Stimulated activated naive CD8-positive, alpha-beta T cell treated with anti-CD3 and anti-CD28 coated beads, Interleukin-15, amount 100 ng/mL, for 72 hours (primary cell): Measurements from ENCODE around the gene SERINC4.
"Not testable (repeated sequence)": the region's sequence is repeated elsewhere in the genome, so short reads cannot be mapped to it uniquely, and the experiment has no call there.

Experiments
- ATAC-seq: fragments of 150-1000 bp; cut with Tn5 transposase; 2 replicates; pipeline ENCODE4 v1.10.0; 2021; ENCODE audit warnings: mild to moderate bottlenecking, moderate library complexity
- DNase-seq, 2 donors: peaks; one replicate each; pipeline ENCODE4 v3.0.0; 2021 to 2022
- H3K27ac Mint-ChIP-seq, 2 donors: one replicate each; pipeline ENCODE4 v1.8.0; 2022; ENCODE audit warnings: mild to moderate bottlenecking in 2 of 2, mixed read lengths in 2 of 2, moderate library complexity in 2 of 2
- H3K27me3 Mint-ChIP-seq: one replicate; pipeline ENCODE4 v1.8.0; 2022; ENCODE audit warnings: mixed read lengths
- H3K4me1 Mint-ChIP-seq: one replicate; pipeline ENCODE4 v1.8.0; 2022; ENCODE audit warnings: mild to moderate bottlenecking, mixed read lengths
- H3K4me3 Mint-ChIP-seq, 2 donors: one replicate each; pipeline ENCODE4 v1.8.0; 2022; ENCODE audit warnings: mild to moderate bottlenecking in 2 of 2, mixed read lengths in 2 of 2, moderate library complexity in 1 of 2
- H3K9me3 Mint-ChIP-seq, 2 donors: one replicate each; pipeline ENCODE4 v1.8.0; 2022; ENCODE audit warnings: mixed read lengths in 2 of 2

SERINC4 gene

DNA sequence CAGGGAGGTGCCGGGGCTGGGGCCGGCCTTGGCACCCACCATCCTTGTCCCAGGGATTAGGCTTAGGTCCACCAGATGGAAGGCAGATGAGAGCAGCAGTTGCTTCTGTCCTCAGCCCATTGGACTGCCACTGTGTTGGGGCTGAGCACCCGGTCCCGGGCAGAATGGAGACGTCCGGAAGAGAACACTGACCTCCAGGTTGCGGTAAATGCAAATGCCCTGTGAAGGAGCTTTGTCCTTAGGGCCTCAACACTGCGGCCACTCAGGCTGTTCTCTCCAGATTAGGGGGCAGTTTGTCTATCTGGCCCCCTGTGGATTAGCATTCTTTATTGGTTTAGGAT lies at the start of gene SERINC4:
SERINC4 (minus strand) TSS at position 276 of the 341 bp plus-strand sequence; CDS start at position 42, 234 bp downstream.
- Mint-ChIP-seq H3K27ac (peak within 1 kb of the TSS; percentile 98 to 99), H3K4me3 (peak within 1 kb of the TSS; percentile 98 to 99), H3K27me3 (no peaks in the 10 kb centered on the region), H3K4me1 (peaks cover 61% of the 10 kb centered on the region), H3K9me3 (no peaks in the 10 kb centered on the region)
- DNase-seq (no peak), ATAC-seq (peak; percentile 9)

DNA sequence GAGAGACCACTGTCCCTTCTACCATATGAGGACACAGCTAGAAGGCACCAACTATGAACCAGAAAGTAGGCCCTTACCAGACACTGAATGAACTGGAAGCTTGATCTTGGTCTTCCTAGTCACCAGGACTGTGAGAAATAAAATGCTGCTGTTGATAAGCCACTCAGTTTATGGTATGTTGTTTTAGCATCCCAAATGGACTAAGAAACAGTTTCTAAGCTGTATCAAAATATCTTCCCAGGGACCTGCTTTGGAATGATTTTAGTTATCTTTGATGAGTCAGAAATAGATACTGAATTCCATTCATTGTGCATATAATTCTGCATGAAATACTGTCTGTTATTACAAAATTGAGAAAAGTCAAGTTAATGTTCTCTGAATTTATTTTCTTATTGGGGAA lies 45.4 kb upstream of the SERINC4 start:
- ATAC-seq (no peak), DNase-seq (no peak)
- no peak overlapping the region for H3K27ac Mint-ChIP-seq
- H3K4me1 Mint-ChIP-seq = no peaks in the 10 kb centered on the region
- no peak overlapping the region for H3K4me3 Mint-ChIP-seq
- no peaks in the 10 kb centered on the region for H3K27me3 Mint-ChIP-seq
- H3K9me3 Mint-ChIP-seq = no peaks in the 10 kb centered on the region

DNA sequence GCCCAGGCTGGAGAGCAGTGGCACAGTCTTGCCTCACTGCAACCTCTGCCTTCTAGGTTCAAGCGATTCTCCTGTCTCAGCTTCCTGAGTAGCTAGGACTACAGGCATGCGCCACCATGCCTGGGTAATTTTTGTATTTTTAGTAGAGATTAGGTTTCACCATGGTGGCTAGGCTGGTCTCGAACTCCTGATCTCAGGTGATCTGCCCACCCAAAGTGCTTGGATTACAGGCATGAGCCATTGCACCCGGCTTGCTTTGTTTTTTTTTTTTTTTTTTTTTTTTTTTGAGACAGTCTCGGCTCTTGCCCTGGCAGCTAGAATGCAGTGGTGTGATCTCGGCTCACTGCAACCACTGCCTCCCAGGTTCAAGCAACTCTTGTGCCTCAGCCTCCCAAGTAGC lies 32.5 kb upstream of the SERINC4 start:
- H3K4me3 Mint-ChIP-seq, H3K27me3 Mint-ChIP-seq, H3K27ac Mint-ChIP-seq: not testable (repeated sequence)

DNA sequence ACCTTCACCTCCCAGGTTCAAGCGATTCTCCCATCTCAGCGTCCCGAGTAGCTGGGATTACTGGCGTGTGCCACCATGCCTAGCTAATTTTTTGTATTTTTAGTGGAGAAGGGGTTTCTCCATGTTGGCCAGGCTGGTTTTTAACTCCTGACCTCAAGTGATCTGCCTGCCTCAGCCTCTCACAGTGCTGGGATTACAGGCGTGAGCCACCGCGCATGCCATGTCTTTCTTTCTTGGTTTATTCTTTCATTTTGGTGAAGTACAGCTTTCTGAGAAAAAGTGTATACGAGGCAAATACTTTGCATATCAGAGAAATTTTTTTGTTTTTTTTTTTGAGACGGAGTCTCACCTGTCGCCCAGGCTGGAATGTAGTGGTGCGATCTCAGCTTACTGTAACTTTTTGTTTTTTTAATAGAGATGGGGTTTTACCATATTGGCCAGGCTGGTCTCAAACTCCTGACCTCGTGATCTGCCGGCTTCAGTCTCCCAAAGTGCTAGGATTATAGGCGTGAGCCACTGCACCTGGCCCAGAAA lies 31.6 kb upstream of the SERINC4 start:
- not testable (repeated sequence) for H3K27ac Mint-ChIP-seq, ATAC-seq, H3K9me3 Mint-ChIP-seq, DNase-seq, H3K27me3 Mint-ChIP-seq
- Mint-ChIP-seq H3K4me3 (peak overlapping the region; percentile 23 to 29), H3K4me1 (peaks cover 53% of the 10 kb centered on the region)

More for the DNA sequence above, 32.5 kb upstream of the SERINC4 start:
- H3K9me3 Mint-ChIP-seq, ATAC-seq, DNase-seq: not testable (repeated sequence)
- H3K4me1 Mint-ChIP-seq = peaks cover 52% of the 10 kb centered on the region

DNA sequence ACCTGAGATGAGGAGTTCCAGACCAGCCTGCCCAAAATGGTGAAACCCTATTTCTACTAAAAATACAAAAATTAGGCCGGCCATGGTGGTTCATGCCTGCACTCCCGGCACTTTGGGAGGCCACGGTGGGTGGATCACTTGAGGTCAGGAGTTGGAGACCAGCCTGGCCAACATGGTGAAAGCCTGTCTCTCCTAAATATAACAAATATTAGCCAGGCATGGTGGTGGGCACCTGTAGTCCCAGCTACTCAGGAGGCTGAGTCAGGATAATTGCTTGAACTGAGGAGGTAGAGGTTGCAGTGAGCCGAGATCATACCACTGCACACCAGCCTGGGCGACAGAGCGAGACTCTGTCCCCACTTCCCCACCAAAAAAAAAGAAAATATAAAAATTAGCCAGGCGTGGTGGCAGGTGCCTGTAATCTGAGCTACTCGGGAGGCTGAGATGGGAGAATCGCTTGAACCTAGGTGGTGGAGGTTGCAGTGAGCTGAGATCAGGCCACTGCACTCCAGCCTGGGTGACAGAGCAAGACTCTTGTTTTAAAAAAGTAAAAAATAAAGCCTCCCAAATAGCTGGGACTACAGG lies 30.8 kb upstream of the SERINC4 start:
- H3K27ac Mint-ChIP-seq = not testable (repeated sequence)

DNA sequence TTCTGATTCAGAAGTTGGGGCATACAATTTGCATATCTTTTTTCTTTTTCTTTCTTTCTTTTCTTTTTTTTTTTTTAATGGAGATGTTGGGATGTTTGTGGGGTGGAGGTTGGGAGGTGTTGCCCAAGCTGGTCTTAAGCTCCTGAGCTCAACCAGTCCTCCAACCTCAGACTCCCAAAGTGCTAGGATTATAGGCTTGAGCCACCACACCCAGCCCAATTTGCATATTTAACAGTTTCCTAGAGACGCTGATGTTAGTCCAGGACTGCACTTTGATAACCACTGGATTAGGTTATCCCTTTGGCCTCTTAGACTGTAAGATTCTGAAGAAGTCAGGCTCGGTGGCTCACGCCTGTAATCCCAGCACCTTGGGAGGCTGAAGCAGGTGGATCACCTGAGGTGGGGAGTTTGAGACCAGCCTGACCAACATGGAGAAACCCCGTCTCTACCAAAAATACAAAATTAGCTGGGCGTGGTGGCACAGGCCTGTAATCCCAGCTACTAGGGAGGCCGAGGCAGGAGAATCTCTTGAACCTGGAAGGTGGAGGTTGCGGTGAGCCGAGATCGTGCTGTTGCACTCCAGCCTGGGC lies 30.0 kb upstream of the SERINC4 start:
- peaks cover 68% of the 10 kb centered on the region for H3K4me1 Mint-ChIP-seq
- H3K4me3 Mint-ChIP-seq = peak overlapping the region; percentile 91 to 93
- not testable (repeated sequence) for ATAC-seq, H3K27me3 Mint-ChIP-seq, H3K9me3 Mint-ChIP-seq, DNase-seq
- H3K27ac Mint-ChIP-seq = peak overlapping the region; percentile 35 to 79

More for the DNA sequence above, 30.8 kb upstream of the SERINC4 start:
- ATAC-seq, H3K4me3 Mint-ChIP-seq, H3K9me3 Mint-ChIP-seq, H3K27me3 Mint-ChIP-seq, DNase-seq: not testable (repeated sequence)
- H3K4me1 Mint-ChIP-seq = peaks cover 61% of the 10 kb centered on the region

DNA sequence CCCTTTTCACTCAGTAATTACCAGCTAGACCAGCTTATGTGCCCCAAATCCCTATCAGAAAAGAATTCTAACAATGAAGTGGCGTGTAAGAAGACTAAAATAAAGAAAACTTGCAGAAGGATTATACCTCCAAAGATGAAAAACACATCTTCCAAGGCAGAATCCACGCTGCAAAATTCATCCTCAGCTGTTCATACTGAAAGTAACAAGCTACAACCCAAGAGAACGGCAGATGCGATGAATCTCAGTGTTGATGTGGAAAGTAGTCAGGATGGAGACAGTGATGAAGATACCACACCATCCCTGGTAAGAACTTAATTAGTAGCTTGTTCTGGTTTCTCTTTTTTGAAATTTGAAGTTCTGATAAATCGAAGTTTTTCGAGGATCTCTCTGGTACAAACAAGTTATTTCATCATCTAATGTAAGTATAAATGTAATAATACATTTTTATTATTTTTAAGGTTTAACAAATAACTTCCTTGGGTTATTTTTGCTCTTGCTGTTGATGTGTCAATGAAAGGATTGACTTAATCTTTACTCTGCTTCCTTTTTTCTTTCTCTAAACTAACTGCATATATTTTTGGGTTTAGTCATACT lies 28.1 kb upstream of the SERINC4 start:
- H3K27me3 Mint-ChIP-seq = no peaks in the 10 kb centered on the region
- ATAC-seq (peak; percentile 44), DNase-seq (peak in 1 of 2 donors; percentile 33)
- peaks cover 0 to 3% of the 10 kb centered on the region in 2 donors for H3K9me3 Mint-ChIP-seq
- H3K4me3 Mint-ChIP-seq = peak overlapping the region; percentile 91 to 93
- peak overlapping the region; percentile 95 to 96 for H3K27ac Mint-ChIP-seq
- peaks cover 76% of the 10 kb centered on the region for H3K4me1 Mint-ChIP-seq

DNA sequence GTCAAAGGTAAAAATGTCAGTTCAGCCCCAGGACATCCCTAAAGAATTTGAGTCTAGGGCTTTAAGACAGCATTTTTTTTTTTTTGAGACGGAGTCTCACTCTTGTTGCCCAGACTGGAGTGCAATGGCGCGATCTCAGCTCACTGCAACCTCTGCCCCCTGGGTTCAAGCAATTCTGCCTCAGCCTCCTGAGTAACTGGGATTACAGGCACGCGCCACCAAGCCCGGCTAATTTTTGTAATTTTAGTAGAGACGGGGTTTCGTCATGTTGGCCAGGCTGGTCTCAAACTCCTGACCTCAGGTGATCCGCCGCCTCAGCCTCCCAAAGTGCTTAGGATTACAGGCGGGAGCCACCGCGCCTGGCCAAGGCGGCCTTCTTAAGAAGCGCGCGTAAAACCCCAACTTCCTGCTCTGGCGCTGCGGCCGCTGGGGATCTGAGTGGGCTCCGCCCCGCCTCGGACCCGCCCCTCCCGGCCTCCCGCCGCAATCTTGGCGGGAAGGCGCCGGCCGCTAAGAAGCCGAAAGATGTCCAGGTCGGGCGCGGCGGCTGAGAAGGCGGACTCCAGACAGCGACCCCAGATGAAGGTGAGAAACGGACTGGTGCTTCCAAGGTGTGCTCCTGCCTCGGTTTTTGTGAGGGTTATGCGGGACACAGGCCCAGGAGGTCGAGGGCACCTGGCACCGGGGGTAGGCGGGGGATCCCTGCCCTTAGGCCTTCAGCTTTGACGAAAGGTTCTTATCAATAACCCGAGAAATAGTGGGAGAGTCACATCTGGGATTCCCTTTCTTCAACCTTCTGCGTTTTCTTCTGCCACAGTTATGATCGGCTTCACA lies 26.7 kb upstream of the SERINC4 start, which contains the start of gene WDR76:
WDR76 (plus strand) TSS at position 495 of the 834 bp plus-strand sequence; CDS start at position 526, 31 bp downstream.
- DNase-seq (peak; percentile 73 to 85), ATAC-seq (peak; percentile 82)
- H3K4me1 Mint-ChIP-seq = peaks cover 79% of the 10 kb centered on the region
- H3K9me3 Mint-ChIP-seq = peaks cover 0 to 3% of the 10 kb centered on the region in 2 donors
- peak within 1 kb of the TSS; percentile 91 to 93 for H3K4me3 Mint-ChIP-seq
- no peaks in the 10 kb centered on the region for H3K27me3 Mint-ChIP-seq
- H3K27ac Mint-ChIP-seq = peak within 1 kb of the TSS; percentile 95 to 96

DNA sequence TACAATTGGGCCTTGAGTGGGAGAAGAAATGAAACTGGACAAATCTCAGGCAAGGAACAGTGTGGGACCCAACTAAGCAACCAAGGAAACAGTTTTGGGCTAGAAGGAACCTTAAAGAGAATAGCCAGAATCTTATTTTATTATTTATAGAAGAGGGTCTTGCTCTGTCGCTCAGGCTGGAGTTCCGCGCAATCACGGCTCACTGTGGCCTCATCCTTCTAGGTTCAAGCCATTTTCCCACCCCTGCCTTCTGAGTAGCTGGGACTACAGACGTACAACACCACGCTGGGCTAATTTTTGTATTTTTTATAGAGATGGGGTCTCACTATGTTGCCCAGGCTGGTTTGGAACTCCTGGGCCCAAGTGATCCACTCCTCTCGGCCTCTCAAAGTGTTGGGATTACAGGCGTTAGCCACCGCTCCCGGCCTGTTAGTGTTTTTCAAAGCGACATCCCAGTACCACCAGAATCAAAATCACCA lies 26.0 kb upstream of the SERINC4 start:
- H3K27ac Mint-ChIP-seq = peak overlapping the region; percentile 95 to 96
- ATAC-seq (no peak), DNase-seq (no peak)
- H3K27me3 Mint-ChIP-seq = no peaks in the 10 kb centered on the region
- peaks cover 0 to 3% of the 10 kb centered on the region in 2 donors for H3K9me3 Mint-ChIP-seq
- H3K4me3 Mint-ChIP-seq = peak overlapping the region; percentile 91 to 93
- H3K4me1 Mint-ChIP-seq = peaks cover 79% of the 10 kb centered on the region

DNA sequence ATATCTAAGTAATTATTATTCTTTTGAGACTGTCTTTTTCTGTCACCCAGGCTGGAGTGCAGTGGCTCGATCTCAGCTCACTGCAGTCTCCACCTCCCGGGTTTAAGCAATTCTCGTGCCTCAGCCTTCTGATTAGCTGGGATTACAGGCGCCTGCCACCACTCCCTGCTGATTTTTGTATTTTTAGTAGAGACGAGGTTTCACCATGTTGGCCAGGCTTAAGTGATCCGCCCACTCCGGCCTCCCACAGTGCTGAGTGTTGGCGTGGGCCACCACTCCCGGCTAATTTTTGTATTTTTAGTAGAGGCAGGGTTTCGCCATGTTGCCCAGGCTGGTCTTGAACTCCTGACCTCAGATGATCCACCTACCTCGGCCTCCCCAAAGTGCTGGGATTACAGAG lies 25.3 kb upstream of the SERINC4 start:
- Mint-ChIP-seq H3K4me3 (peak overlapping the region; percentile 89 to 93), H3K4me1 (peaks cover 72% of the 10 kb centered on the region), H3K27ac (peak overlapping the region; percentile 13 to 67)
- H3K27me3 Mint-ChIP-seq, H3K9me3 Mint-ChIP-seq, DNase-seq, ATAC-seq: not testable (repeated sequence)

DNA sequence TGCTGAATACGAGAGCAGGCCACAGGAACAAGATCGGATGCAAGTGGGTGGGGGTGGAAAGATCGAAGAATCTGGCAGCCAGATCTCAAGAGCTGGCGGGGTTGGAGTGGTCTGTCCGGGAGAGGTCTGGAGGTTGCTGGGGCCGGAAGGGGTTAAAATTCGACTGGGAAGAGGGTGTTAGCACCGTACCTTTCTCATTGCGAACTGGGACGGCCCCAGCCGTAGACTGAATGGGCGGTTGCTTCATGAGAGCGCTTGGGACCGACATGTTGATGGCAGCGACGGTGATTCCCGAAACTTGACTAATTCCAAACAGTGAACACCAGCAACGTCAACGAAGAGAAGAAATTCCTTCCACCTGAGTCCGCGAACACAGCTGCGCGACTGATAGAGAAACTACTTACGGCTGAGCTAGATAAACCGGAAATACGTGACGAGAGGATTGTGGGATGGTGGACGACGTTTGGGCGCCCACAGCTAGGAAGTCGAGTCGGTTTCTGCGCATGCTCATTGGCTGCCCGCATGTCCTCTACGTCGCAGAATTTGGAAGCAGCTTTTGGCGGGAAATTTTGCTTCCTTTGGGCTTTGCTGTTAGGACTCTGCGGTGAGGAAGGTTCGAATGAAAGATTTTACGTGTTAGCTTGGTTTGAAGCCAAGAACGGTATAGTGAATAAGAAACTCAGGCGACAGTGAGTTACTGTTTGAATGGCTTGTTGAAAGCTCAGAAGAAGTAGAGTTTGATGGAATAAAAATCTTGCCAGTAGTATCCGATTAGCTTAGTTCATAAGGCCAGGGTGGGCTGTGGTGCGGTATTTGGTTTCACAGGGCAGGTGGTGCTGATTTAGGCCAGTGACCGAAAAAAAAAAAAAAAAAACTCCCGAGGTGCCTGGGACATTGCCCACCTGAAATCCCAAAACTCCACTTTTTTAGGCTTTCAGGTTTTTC lies 24.6 kb upstream of the SERINC4 start, which contains the start of gene MFAP1:
MFAP1 (minus strand) TSS at position 389 of the 945 bp plus-strand sequence; CDS start at position 268, 121 bp downstream.
- Mint-ChIP-seq H3K9me3 (peaks cover 0 to 3% of the 10 kb centered on the region in 2 donors), H3K4me1 (peaks cover 72% of the 10 kb centered on the region), H3K4me3 (peak within 1 kb of the TSS; percentile 89 to 93), H3K27ac (peak within 1 kb of the TSS; percentile 96), H3K27me3 (no peaks in the 10 kb centered on the region)
- DNase-seq (peak; percentile 82 to 93), ATAC-seq (peak; percentile 91)

DNA sequence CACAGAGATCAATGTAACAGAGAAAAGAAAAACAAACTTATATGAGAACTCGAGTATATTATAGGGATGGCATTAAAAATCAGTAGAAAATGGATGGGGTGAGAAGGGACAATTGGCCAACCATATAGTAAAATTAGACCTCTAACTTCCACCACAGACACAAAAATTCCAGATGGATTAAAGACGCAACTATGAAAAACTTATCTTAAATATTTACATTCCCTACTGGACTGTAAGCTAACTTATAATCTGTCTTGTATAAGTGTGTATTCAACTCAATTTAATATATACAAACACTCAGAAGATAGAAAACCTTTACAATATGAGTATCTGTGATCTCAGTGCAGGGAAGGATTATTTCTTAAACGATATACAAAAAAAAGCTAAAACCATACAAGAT lies 21.5 kb upstream of the SERINC4 start:
- H3K4me1 Mint-ChIP-seq = peaks cover 52% of the 10 kb centered on the region
- peaks cover 0 to 3% of the 10 kb centered on the region in 2 donors for H3K9me3 Mint-ChIP-seq
- H3K27ac Mint-ChIP-seq = peak overlapping the region in 1 of 2 donors; percentile 66
- no peaks in the 10 kb centered on the region for H3K27me3 Mint-ChIP-seq
- no peak for DNase-seq
- H3K4me3 Mint-ChIP-seq = peak overlapping the region; percentile 41 to 70
- no peak for ATAC-seq

DNA sequence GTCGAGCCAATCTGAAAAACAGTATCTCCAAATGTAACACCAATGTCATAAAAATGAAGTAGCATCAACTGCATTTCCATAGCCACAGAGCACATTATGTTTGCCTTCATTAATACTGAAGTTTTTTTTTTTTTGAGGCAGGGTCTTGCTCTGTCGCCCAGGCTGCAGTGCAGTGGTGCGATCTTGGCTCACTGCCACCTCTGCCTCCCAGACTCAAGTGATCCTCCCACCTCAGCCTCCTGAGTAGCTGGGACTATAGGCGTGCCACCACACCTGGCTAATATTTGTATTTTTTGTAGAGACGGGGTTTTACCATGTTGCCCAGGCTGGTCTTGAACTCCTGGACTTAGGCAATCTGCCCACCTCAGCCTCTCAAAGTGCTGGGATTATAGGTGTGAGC lies 15.0 kb upstream of the SERINC4 start:
- ATAC-seq, H3K4me3 Mint-ChIP-seq, H3K9me3 Mint-ChIP-seq, DNase-seq, H3K4me1 Mint-ChIP-seq, H3K27ac Mint-ChIP-seq, H3K27me3 Mint-ChIP-seq: not testable (repeated sequence)
